ENCODE results near the gene DOLPP1.

The DOLPP1 gene

DNA sequence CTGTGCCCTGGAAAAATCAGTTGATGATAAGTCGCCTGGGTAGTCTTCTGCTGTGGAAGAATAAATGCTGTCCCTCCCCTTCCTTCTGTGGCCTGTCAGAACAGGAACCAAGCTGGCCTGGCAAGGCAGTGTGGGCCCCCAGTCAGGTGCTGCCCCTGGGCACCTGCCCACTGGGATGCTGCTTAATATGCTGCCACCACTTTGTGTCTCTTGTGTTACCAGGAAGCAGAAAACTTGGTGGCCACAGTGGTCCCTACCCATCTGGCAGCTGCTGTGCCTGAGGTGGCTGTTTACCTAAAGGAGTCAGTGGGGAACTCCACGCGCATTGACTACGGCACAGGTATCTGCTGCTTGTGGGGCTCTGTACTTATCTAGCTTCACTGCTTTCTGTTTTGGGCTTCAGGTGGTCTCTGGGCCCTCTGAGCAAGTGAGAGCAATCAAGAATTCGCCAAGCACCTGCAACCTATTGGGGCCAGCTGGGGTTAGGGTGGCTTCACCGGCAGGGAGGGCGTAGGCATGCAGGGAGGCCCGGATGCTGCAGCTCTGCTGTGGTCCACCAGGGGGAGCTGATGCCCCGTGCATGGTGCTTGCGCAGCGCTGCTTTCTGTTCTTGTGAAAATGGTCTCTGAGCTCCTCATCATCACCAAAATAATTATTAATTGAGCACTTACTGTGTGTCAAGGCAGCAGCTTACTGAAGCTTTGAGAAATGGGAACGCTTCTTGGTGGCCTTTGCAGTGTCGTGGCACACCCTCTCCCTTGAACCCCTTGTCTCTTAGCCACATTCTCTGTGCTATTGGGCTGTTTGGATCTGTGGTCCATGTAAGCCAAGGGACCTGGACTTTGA lies 50.6 kb downstream of the DOLPP1 start:
- TF ChIP-seq, protein P1, sequence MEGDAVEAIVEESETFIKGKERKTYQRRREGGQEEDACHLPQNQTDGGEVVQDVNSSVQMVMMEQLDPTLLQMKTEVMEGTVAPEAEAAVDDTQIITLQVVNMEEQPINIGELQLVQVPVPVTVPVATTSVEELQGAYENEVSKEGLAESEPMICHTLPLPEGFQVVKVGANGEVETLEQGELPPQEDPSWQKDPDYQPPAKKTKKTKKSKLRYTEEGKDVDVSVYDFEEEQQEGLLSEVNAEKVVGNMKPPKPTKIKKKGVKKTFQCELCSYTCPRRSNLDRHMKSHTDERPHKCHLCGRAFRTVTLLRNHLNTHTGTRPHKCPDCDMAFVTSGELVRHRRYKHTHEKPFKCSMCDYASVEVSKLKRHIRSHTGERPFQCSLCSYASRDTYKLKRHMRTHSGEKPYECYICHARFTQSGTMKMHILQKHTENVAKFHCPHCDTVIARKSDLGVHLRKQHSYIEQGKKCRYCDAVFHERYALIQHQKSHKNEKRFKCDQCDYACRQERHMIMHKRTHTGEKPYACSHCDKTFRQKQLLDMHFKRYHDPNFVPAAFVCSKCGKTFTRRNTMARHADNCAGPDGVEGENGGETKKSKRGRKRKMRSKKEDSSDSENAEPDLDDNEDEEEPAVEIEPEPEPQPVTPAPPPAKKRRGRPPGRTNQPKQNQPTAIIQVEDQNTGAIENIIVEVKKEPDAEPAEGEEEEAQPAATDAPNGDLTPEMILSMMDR (IDR thresholded peaks at IDR 0.05; ENCODE audit: low read depth, low read length), result peak; percentile 99
- no peak for DNase-seq (ENCODE audit: extremely low read depth, low read depth)

DNA sequence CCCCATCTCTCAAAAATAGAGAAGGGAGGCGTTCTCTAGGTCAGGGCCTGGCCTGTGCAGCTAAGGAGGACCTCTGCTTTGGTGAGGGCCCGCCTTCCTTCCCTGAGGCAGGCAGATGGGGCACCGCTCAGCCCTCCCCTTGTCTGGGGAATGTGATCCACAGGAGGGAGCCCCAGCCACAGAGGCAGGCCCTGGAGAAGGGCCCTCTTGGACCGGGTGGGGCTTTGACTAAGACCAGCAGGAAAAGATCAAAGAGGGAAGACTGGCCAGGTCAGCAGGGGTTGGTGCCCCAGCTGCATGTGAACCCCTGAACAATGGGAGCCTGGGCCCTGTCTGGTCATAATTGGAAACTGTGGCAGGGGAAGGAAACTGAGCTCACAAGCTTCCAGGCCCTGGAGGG lies 52.2 kb downstream of the DOLPP1 start:
- DNase-seq (ENCODE audit: extremely low read depth, low read depth), result no peak

DNA sequence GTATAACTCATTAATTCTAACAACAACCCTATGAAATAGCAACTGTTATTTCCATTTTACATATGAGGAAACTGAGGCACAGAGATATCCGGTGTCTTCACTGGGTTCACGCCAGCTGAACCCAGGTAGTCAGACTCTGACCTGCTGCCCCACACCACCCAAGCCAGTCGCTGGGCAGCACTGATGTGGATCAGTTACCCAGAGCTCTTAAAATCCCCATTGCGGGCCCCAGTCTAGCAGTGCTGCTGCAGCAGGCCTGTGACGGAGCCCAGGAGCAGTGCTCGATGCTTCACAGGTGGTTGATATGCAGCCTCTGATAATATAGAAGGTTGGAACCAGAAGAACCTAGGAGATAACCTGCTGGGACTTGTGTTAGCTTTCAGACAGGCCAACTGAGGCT lies 54.6 kb downstream of the DOLPP1 start:
- DNase-seq (ENCODE audit: extremely low read depth, low read depth), result no peak
- TF ChIP-seq, protein P1 (IDR thresholded peaks at IDR 0.05; ENCODE audit: low read depth, low read length), result no peak

More for the DNA sequence above, 52.2 kb downstream of the DOLPP1 start:
- TF ChIP-seq, protein P1 (IDR thresholded peaks at IDR 0.05; ENCODE audit: low read depth, low read length), result no peak

DNA sequence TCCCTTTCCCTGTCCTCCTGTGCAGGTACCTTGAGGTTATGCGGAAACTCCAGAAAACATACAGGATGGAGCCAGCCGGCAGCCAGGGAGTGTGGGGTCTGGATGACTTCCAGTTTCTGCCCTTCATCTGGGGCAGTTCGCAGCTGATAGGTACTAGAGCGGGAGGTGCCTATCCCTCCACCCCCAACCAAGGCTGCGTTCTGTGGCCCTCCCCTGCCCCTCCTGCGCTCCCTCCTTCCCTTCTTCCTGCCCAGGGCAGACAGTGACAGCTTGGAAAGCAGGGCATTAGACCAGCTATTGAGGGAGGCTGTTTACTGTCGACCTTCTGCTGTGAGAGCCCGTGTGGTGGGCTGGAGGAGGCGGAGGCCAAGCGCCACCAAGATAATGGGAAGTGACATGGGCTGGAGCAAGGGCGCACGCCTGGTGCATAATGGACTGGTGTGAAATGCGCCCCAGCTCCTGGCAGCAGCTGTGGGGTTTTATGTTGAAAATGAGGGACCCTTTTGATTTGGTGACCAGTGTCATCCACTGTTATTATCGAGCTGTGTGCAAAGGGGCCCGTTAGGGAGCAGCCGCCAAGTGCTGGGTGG lies 55.6 kb downstream of the DOLPP1 start:
- TF ChIP-seq, protein P1 (IDR thresholded peaks at IDR 0.05; ENCODE audit: low read depth, low read length), result no peak
- no peak for DNase-seq (ENCODE audit: extremely low read depth, low read depth)

DNA sequence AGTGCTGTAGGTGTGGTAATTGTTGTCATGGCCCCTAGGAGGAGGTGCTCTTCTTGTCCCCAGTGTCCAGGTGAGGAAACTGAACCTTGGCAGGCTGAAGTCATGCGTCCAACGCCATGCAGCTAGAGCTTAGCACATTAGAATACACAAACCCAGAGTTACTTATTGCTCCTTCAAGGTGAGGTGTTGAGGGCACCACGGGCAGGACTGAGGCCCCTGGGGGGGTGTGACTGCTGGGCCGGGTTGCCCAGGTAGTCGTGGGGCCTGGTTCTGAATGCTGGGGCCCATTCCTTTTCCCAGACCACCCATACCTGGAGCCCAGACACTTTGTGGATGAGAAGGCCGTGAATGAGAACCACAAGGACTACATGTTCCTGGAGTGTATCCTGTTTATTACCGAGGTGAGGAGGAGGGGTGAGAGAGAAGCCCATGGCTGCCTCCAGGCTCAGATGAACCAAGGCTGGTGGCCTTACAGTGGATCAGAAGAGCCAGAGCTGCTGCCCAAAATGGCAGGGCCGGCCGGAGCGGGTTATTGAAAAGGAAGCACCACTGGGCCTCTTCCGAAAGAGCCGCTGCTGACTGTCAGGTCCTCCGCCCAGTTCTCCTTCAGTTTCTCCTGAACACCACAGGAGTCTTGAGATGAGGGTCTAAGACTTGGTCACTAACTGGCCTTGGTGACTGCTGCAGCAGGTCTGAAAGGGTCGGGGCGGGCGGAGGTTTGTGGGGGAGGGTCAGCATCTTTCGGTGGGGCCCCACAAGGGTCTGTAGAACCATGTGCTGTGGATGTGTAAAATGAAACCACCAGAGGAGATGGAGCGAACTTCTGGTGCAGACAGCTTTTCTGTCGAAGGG lies 56.6 kb downstream of the DOLPP1 start:
- no peak for DNase-seq (ENCODE audit: extremely low read depth, low read depth)
- TF ChIP-seq, protein P1 (IDR thresholded peaks at IDR 0.05; ENCODE audit: low read depth, low read length), result no peak

DNA sequence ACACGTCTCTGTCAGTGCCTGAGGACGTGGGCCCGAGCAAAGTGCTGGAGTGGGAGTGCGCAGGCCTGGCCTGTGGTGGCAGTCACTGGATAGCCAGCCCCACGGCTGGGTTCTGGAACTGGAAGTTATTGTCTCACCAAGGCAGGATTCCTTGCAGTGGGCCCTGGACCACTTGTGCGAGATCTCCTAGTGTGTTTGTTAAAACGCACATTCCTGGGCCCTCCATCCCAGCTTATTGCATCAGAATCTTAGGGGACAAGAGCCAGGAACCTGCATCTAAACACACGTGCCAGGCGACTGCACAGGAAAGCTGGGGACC lies 57.2 kb downstream of the DOLPP1 start:
- TF ChIP-seq, protein P1 (IDR thresholded peaks at IDR 0.05; ENCODE audit: low read depth, low read length), result no peak
- DNase-seq (ENCODE audit: extremely low read depth, low read depth), result no peak

Data from AG09319 (cell line).